GM23248 (cell line): ENCODE measurements around the gene KLKB1.

Experiments used
- EZH2 ChIP-seq: fragments of 200-600 bp; sonication (generic); IDR thresholded peaks from 2 replicates; pipeline ENCODE4 v1.6.1; 2018; ENCODE audit warnings: antibody characterized with exemption, mild to moderate bottlenecking; ENCODE audit not compliant: insufficient read depth, poor library complexity, severe bottlenecking
- EZH2phosphoT487 ChIP-seq: fragments of 200-600 bp; sonication (generic); IDR thresholded peaks from 2 replicates; pipeline ENCODE4 v1.6.1; 2018; ENCODE audit warnings: antibody characterized with exemption, moderate library complexity, mild to moderate bottlenecking, low read depth; ENCODE audit not compliant: insufficient read depth

DNA sequence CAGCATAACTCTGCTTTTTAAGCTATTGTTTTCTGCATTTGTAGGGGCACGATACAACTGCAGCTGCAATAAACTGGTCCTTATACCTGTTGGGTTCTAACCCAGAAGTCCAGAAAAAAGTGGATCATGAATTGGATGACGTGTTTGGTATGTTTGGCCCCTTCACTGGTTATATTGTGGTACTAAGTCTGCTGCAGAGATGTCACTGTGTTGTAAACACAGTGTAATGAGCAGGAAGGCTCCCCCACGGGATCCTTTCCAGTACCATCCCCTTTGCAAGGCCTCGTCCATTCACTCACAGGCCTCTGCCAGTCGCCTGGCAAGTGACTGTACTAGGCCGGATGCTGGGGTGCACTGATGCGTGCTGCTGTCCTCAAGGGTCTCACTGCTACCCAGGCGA is 22.2 kb upstream of the KLKB1 start:
- TF ChIP-seq EZH2 (no peak), EZH2phosphoT487 (no peak)
